OCI-LY3 (cell line): ENCODE data around the gene NGEF.

ENCODE experiments used
- CTCF ChIP-seq: fragments of 200-600, 300-600 bp; sonication (generic); IDR thresholded peaks from 2 replicates; pipeline ENCODE4 v1.5.1; 2014; ENCODE audit warnings: antibody characterized with exemption, low read length, low read depth
- EZH2phosphoT487 ChIP-seq: fragments of 200-600 bp; shearing (Covaris generic); IDR thresholded peaks from 2 replicates; pipeline ENCODE4 v1.6.1; 2018; ENCODE audit warnings: antibody characterized with exemption, mixed run types, low read depth

GRCh38 chr2:232831496-232831895 is 181.6 kb downstream of the NGEF start:
- TF ChIP-seq CTCF (no peak), EZH2phosphoT487 (no peak)
